ENCODE data around the gene ARFGEF2.
A peak's percentile ranks its signal among the peaks of the same experiment; 100 is the strongest.

The ARFGEF2 gene

DNA sequence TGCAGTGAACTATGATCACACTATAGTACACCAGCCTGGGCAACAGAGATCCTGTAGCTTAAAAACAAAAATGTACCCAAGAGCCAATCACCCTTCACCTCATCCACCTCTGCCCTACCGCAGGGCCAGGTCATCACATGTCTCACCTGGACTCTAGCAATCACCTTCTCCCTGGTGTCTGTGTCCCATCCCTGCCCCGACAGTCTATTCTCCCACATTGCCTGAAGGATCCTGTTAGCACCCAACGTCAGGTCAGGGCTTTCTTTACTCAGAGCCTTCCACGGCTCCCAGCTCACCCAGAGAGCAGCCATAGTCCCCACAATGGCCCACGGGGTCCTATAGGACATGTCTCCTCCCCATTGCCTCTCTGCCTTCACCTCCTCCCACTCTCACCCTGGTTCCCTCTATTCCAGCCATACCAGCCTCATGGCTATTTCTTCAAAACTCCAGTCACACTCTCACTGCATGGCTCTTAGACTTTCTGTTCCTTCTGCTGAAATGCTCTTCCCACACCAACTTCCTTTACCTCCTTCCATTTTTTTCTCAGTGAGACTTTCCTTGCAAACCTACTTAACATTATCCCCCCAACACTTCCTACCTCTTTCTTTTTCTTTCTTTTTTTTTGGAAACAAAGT, 22.5 kb upstream of the ARFGEF2 start:
- no peak overlapping the region for H3K4me3 ChIP-seq (ENCODE audit: low read depth, low read length)
- TF ChIP-seq, protein P1, sequence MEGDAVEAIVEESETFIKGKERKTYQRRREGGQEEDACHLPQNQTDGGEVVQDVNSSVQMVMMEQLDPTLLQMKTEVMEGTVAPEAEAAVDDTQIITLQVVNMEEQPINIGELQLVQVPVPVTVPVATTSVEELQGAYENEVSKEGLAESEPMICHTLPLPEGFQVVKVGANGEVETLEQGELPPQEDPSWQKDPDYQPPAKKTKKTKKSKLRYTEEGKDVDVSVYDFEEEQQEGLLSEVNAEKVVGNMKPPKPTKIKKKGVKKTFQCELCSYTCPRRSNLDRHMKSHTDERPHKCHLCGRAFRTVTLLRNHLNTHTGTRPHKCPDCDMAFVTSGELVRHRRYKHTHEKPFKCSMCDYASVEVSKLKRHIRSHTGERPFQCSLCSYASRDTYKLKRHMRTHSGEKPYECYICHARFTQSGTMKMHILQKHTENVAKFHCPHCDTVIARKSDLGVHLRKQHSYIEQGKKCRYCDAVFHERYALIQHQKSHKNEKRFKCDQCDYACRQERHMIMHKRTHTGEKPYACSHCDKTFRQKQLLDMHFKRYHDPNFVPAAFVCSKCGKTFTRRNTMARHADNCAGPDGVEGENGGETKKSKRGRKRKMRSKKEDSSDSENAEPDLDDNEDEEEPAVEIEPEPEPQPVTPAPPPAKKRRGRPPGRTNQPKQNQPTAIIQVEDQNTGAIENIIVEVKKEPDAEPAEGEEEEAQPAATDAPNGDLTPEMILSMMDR (IDR thresholded peaks at IDR 0.05; ENCODE audit: low read depth, low read length) = no peak
- no peak for DNase-seq (ENCODE audit: low read depth, low spot score)
- in situ Hi-C loops (cut with HindIII; ENCODE audit: low sequenced_read_pairs) = no loop called here

DNA sequence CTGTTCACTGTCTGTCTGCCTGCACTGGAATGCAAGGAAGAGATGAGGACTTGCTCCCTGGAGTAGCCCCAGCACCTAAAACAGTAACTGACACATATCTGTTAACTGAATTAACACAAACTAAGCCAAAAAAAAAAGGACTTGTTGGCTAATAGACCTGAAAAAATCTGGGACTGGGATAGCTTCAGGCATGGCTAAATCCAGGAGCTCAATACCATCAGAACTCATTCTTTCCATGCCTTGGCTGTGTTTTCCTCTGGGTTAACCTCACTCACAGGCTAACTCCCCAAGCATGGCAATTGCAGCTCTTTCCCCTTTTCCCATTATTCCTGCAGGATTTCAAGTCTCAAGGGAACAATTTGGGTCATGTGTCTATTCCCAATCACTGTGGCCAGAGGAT, 21.6 kb upstream of the ARFGEF2 start:
- in situ Hi-C loops (cut with HindIII; ENCODE audit: low sequenced_read_pairs) = no loop called here
- H3K4me3 ChIP-seq (ENCODE audit: low read depth, low read length) = no peak overlapping the region
- TF ChIP-seq, protein P1 (IDR thresholded peaks at IDR 0.05; ENCODE audit: low read depth, low read length) = no peak
- no peak for DNase-seq (ENCODE audit: low read depth, low spot score)

DNA sequence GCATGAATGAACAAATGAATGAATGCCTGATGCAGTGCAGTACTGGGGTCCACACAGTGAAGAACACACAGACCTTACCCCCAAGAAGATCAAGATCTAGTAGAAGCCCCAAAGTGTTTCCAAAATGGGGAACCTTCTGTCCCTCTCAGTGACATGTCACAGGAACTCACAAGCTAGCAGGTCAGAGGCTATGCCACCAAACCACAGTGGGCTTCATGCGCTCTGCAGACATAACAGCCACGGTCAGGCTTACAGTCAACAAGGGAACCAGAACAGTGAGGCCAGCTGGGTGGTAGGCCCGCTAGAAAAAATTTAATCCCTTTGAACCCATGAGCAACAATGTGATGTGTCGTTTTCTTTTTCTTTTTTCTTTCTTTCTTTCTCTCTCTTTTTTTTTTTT, 20.2 kb upstream of the ARFGEF2 start:
- DNase-seq (ENCODE audit: low read depth, low spot score) = no peak
- no peak overlapping the region for H3K4me3 ChIP-seq (ENCODE audit: low read depth, low read length)
- in situ Hi-C loops (cut with HindIII; ENCODE audit: low sequenced_read_pairs) = no loop called here
- TF ChIP-seq, protein P1 (IDR thresholded peaks at IDR 0.05; ENCODE audit: low read depth, low read length) = no peak

DNA sequence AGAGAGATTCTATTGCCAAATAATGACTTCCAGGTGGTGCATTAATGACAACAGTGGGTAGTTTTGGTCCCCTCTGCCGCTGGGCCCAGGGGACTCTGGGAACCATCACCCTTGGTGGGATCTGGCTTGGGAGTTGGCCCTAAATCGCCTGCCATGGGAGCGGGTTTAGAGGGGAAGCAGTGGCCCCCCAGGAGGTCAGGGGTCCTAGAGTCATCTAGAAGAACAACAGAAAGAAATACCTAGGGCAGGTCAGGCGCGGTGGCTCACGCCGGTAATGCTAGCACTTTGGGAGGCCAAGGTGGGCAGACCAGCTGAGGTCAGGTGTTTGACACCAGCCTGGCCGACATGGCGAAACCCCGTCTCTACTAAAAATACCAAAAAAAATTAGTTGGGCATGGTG, 17.8 kb upstream of the ARFGEF2 start:
- H3K4me3 ChIP-seq (ENCODE audit: low read depth, low read length) = no peak overlapping the region
- TF ChIP-seq, protein P1 (IDR thresholded peaks at IDR 0.05; ENCODE audit: low read depth, low read length) = no peak
- DNase-seq (ENCODE audit: low read depth, low spot score) = no peak
- in situ Hi-C loops (cut with HindIII; ENCODE audit: low sequenced_read_pairs) = no loop called here

DNA sequence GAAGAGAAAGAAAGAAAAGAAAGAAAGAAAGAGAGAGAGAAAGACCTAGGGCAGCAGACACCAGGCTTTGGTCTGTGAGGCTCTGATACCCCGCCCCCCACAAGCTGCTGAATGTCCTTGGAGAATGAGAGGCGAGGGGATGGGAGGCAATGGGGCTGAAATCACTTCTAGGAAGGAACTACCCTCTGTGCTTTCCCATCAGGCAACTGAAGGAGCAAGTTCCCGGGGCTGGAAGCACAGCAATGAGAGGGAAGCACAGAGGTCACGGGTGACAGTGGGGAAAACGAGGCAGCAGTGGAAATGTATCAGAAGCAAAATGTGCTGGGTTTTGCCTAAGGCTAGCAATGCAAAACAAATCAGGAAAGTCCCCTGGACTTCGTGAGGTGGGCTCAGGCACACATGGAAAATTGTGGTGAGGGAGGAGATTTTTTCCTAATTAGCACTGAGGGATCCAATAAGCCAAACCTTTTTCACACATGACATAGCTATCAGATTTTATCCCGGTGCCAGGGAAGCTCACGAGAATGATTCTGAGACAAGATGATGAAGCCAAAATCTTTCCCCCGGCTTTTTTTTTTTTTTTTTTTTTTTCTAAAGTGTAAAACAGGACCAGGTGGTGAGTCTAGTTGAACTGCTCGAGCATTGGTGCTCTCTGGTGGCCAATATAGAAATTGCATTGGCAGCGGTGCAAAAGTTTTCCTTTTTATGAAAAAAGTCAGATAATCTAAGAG, 16.8 kb upstream of the ARFGEF2 start:
- in situ Hi-C loops (cut with HindIII; ENCODE audit: low sequenced_read_pairs) = no loop called here
- TF ChIP-seq, protein P1 (IDR thresholded peaks at IDR 0.05; ENCODE audit: low read depth, low read length) = peak; percentile 78
- H3K4me3 ChIP-seq (ENCODE audit: low read depth, low read length) = no peak overlapping the region
- peak; percentile 72 for DNase-seq (ENCODE audit: low read depth, low spot score)

DNA sequence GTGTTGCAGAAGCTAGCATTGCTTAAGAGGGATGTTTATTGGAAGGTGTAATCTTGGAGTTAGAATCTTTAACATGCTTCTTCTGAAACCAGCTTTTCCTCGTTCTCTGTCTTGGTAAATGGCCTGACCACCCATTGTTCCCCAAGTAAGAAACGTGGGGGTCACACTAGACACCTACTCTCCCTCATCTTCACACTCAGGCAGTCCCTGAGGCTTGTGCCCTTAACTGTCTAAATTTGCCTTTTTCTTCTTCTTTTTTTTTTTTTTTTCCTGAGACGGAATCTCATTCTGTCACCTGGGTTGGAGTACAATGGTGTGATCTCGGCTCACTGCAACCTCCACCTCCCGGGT, 16.2 kb upstream of the ARFGEF2 start:
- TF ChIP-seq, protein P1 (IDR thresholded peaks at IDR 0.05; ENCODE audit: low read depth, low read length) = no peak
- in situ Hi-C loops (cut with HindIII; ENCODE audit: low sequenced_read_pairs) = no loop called here
- H3K4me3 ChIP-seq (ENCODE audit: low read depth, low read length) = no peak overlapping the region
- DNase-seq (ENCODE audit: low read depth, low spot score) = no peak
